A549 (cell line): ENCODE results near the gene LOXL1. TPM values are rescaled to one million over a fixed set of nuclear protein-coding genes. Genes with fewer than 3 reads are reported as not detected.

Source experiments
- ATAC-seq, 2 experiments: fragments of 200-7000 bp in 1 of 2; fragments of >200 bp in 1 of 2; cut with Nextera tagmentation in 1 of 2; cut with Tn5 transposase in 1 of 2; 3 replicates each; pipeline versions ENCODE4 v1.8.0 to v1.9.1; 2018 to 2020; ENCODE audit warnings: mild to moderate bottlenecking in 1 of 2, moderate library complexity in 1 of 2
- CTCF ChIA-PET: fragments of 300-600 bp; sonication (Branson Sonifier 250); formaldehyde crosslinking; extraction: SDS; loops from one replicate; lab custom pipeline; 2021; ENCODE audit warnings: antibody characterized with exemption, inconsistent platforms; lab: Yijun Ruan, JAX
- POLR2A ChIA-PET: fragments of 350-600 bp; formaldehyde crosslinking; extraction: SDS; loops from one replicate; lab custom pipeline; 2021; ENCODE audit warnings: antibody characterized with exemption, inconsistent platforms; lab: Yijun Ruan, JAX
- DNase-seq, 2 experiments: peaks; one replicate each; pipeline versions ENCODE4 v3.0.0 to v3.0.0-alpha.2; 2011 to 2016; ENCODE audit warnings: low read depth in 1 of 2, low spot score in 1 of 2
- FAIRE-seq: peaks from 2 replicates; lab custom pipeline; 2011; peaks lifted over from hg19 to GRCh38; lab: Jason Lieb, UNC
- H3K27ac ChIP-seq, 2 experiments: fragments of >200 bp; sonication (Bioruptor Twin); formaldehyde crosslinking; 3 replicates each; pipeline ENCODE4 v1.5.1; 2016 to 2017
- H3K4me1 ChIP-seq: fragments of >200 bp; sonication (Bioruptor Twin); formaldehyde crosslinking; 3 replicates; pipeline ENCODE4 v1.6.1; 2016
- H3K4me2 ChIP-seq: fragments of >200 bp; sonication (Bioruptor Twin); formaldehyde crosslinking; 3 replicates; pipeline ENCODE4 v1.6.1; 2016
- H3K4me3 ChIP-seq: fragments of >200 bp; sonication (Bioruptor Twin); formaldehyde crosslinking; 3 replicates; pipeline ENCODE4 v1.5.1; 2016
- H3K9me3 ChIP-seq: fragments of >200 bp; sonication (Bioruptor Twin); formaldehyde crosslinking; 3 replicates; pipeline ENCODE4 v1.6.1; 2016
- BCL3 ChIP-seq: fragments of >200 bp; sonication (Bioruptor Twin); formaldehyde crosslinking; IDR thresholded peaks from 3 replicates; pipeline ENCODE4 v1.6.1; 2016
- CBX2 ChIP-seq: fragments of 200-600 bp; sonication (generic); IDR thresholded peaks from 2 replicates; pipeline ENCODE4 v1.6.1; 2016; ENCODE audit warnings: low read depth, mild to moderate bottlenecking, borderline replicate concordance
- CTCF ChIP-seq: fragments of >200 bp; sonication (Bioruptor Twin); formaldehyde crosslinking; IDR thresholded peaks from 3 replicates; pipeline ENCODE4 v1.5.1; 2016
- HES2 ChIP-seq: fragments of >200 bp; sonication (Bioruptor Twin); formaldehyde crosslinking; IDR thresholded peaks from 2 replicates; pipeline ENCODE4 v1.6.1; 2016
- HEYL ChIP-seq: fragments of 250-450 bp; sonication (Bioruptor Pico); IDR thresholded peaks from 2 replicates; pipeline ENCODE4 v1.8.0; 2021; ENCODE audit warnings: mild to moderate bottlenecking, moderate library complexity
- HOXA7 ChIP-seq: fragments of 250-450 bp; sonication (Bioruptor Pico); IDR thresholded peaks from 2 replicates; pipeline ENCODE4 v1.5.0; 2020; ENCODE audit warnings: mild to moderate bottlenecking, moderate library complexity
- HOXB13 ChIP-seq: fragments of 250-450 bp; sonication (Bioruptor Pico); IDR thresholded peaks from 2 replicates; pipeline ENCODE4 v1.5.0; 2020; ENCODE audit warnings: low read depth, mild to moderate bottlenecking, moderate library complexity
- HOXB5 ChIP-seq: fragments of 250-450 bp; sonication (Bioruptor Pico); IDR thresholded peaks from 2 replicates; pipeline ENCODE4 v1.5.0; 2020; ENCODE audit warnings: mild to moderate bottlenecking, moderate library complexity
- JUNB ChIP-seq: fragments of >200 bp; sonication (Bioruptor Twin); formaldehyde crosslinking; IDR thresholded peaks from 2 replicates; pipeline ENCODE4 v1.6.1; 2016
- PHF8 ChIP-seq: fragments of 200-600 bp; sonication (generic); IDR thresholded peaks from 2 replicates; pipeline ENCODE4 v1.6.1; 2016; ENCODE audit warnings: low read depth, mild to moderate bottlenecking, antibody characterized with exemption, moderate library complexity, borderline replicate concordance
- POLR2AphosphoS2 ChIP-seq: conservative IDR thresholded peaks from 2 replicates; pipeline ENCODE4 v1.6.1; 2012; ENCODE audit warnings: low read length, improper control_type of control experiment, inconsistent platforms
- TFCP2L1 ChIP-seq: fragments of 250-450 bp; sonication (Bioruptor Pico); IDR thresholded peaks from 2 replicates; pipeline ENCODE4 v1.5.0; 2021; ENCODE audit warnings: mild to moderate bottlenecking
- ZC3H11A ChIP-seq: fragments of 450-650 bp; IDR thresholded peaks from 2 replicates; pipeline ENCODE4 v1.6.1; 2014; ENCODE audit warnings: antibody characterized with exemption, mild to moderate bottlenecking
- ZNF302 ChIP-seq: fragments of 250-450 bp; sonication (Bioruptor Pico); IDR thresholded peaks from 2 replicates; pipeline ENCODE4 v1.9.0; 2021; ENCODE audit warnings: inconsistent platforms, mild to moderate bottlenecking, moderate library complexity
- ZSCAN20 ChIP-seq: fragments of 250-450 bp; sonication (Bioruptor Pico); IDR thresholded peaks from 2 replicates; pipeline ENCODE4 v1.8.0; 2022; ENCODE audit warnings: mild to moderate bottlenecking, moderate library complexity
- WGBS: methylation state at CpG from one replicate; pipeline ENCODE4 v1.1.6; 2017; ENCODE audit errors: missing lambda C conversion rate; 5-methylcytosine and 5-hydroxymethylcytosine counted together
- polyA plus RNA-seq, 4 experiments: library from polyadenylated mRNA; depleted of rRNA in 3 of 4; stranded (reverse); fragments of >200 nt; fragmentation: RNase III in 1 of 4; extraction: RNeasy Plus Mini Kit Qiagen cat#74134 plus additional on column Dnase treatment in 1 of 4; gene quantifications; 2 replicates in 3 of 4; 3 replicates in 1 of 4; pipeline ENCODE4 v1.2.3, GENCODE V29; 2011 to 2017

Gene LOXL1
- polyA plus RNA-seq, 2 of the 4 experiments (the other 2 are of a cell fraction) = 0.62 to 0.65 TPM

GRCh38 chr15:73900095-73900712 is 26.1 kb upstream of the LOXL1 start:
- no peak overlapping the region for H3K27ac ChIP-seq

GRCh38 chr15:73901126-73901810 is 25.0 kb upstream of the LOXL1 start:
- Histone ChIP-seq H3K4me2 (no peak overlapping the region), H3K27ac (no peak overlapping the region), H3K4me3 (no peak overlapping the region), H3K9me3 (no peaks in the 10 kb centered on the region), H3K4me1 (peaks cover 4% of the 10 kb centered on the region; the same call in 1 of the 3 replicates)
- ATAC-seq = no peak
- TF ChIP-seq CBX2 (no peak), CTCF (no peak), HOXB5 (no peak), ZNF302 (CRISPR knock-in tag) (no peak)
- DNase-seq = no peak
- WGBS = 80% methylated on average over 7 of the region's 7 CpGs
- POLR2A ChIA-PET = no interaction called here
- CTCF ChIA-PET = interaction anchor here (0.7 kb wide), 1 partner anchor 17 kb away, joined by 3 read pairs; no protein-coding TSS in a partner anchor
- no peak for FAIRE-seq

More at GRCh38 chr15:73900095-73900712, 26.1 kb upstream of the LOXL1 start:
- Histone ChIP-seq H3K4me1 (peaks cover 4% of the 10 kb centered on the region; the same call in 1 of the 3 replicates), H3K4me3 (no peak overlapping the region), H3K9me3 (no peaks in the 10 kb centered on the region), H3K4me2 (no peak overlapping the region)
- ChIA-PET CTCF (interaction anchor here (1.3 kb wide), 1 partner anchor 16 kb away, joined by 3 read pairs; no protein-coding TSS in a partner anchor), POLR2A (no interaction called here)
- TF ChIP-seq ZNF302 (CRISPR knock-in tag) = no peak
- TF ChIP-seq ZSCAN20 = no peak
- TF ChIP-seq BCL3 = no peak
- no peak for TF ChIP-seq HEYL
- no peak for TF ChIP-seq HOXA7 (CRISPR knock-in tag)
- no peak for TF ChIP-seq JUNB
- ATAC-seq = no peak
- DNase-seq = no peak
- WGBS = 47% methylated on average over 3 of the region's 10 CpGs
- no peak for FAIRE-seq

- FAIRE-seq (no peak), ATAC-seq (no peak), DNase-seq (no peak)
- CTCF ChIA-PET = interaction anchor here (0.9 kb wide), 1 partner anchor 405 kb away, joined by 3 read pairs; no protein-coding TSS in a partner anchor
- Histone ChIP-seq H3K4me1 (peaks cover 4% of the 10 kb centered on the region; the same call in 1 of the 3 replicates), H3K27ac (no peak overlapping the region), H3K9me3 (no peaks in the 10 kb centered on the region), H3K4me2 (no peak overlapping the region), H3K4me3 (no peak overlapping the region)
- 34% methylated on average over 10 of the region's 11 CpGs for WGBS
- POLR2A ChIA-PET = no interaction called here
- TF ChIP-seq ZC3H11A (no peak), PHF8 (no peak), TFCP2L1 (CRISPR knock-in tag) (no peak), CTCF (no peak), ZSCAN20 (no peak), JUNB (no peak), POLR2AphosphoS2 (no peak), HES2 (no peak), HOXB13 (no peak)
Measured at GRCh38 chr15:73902121-73903020, 23.9 kb upstream of the LOXL1 start.
